Esophagus muscularis mucosa (tissue), 4 donors: ENCODE data around the gene CLDN6. TPM values are rescaled to one million over a fixed set of nuclear protein-coding genes. Genes with fewer than 3 reads are reported as not detected.

ENCODE experiments used
- DNase-seq: peaks from one replicate; pipeline ENCODE4 v3.0.0-alpha.2; 2017; ENCODE audit errors: extremely low spot score
- H3K27ac ChIP-seq, 4 donors: fragments of 200-600 bp; sonication (generic); replicated peaks in 1 of 4; 1 replicate in 3 of 4; 2 replicates in 1 of 4; pipeline ENCODE4 v1.5.1; 2016 to 2019; ENCODE audit warnings: mild to moderate bottlenecking in 1 of 4
- H3K27me3 ChIP-seq, 4 donors: fragments of 200-600 bp; sonication (generic); one replicate each; pipeline versions ENCODE4 v1.5.1 to v1.6.0; 2016 to 2019
- H3K36me3 ChIP-seq, 4 donors: fragments of 200-600 bp; sonication (generic); one replicate each; pipeline ENCODE4 v1.5.1; 2016 to 2019
- H3K4me1 ChIP-seq, 4 donors: fragments of 200-600 bp; sonication (generic); one replicate each; pipeline ENCODE4 v1.5.1; 2016 to 2019
- H3K4me3 ChIP-seq, 4 donors: fragments of 200-600 bp; sonication (generic); 1 replicate in 2 of 4; 2 replicates in 2 of 4; pipeline ENCODE4 v1.5.1; 2016 to 2019; ENCODE audit warnings: mild to moderate bottlenecking in 4 of 4, moderate library complexity in 1 of 4
- H3K9me3 ChIP-seq, 4 donors: fragments of 200-600 bp; sonication (generic); 1 replicate in 3 of 4; 2 replicates in 1 of 4; pipeline ENCODE4 v1.5.1; 2016 to 2019
- EP300 ChIP-seq: sonication (generic); formaldehyde crosslinking; IDR thresholded peaks from one replicate; pipeline ENCODE4 v1.6.1; 2017; ENCODE audit warnings: antibody characterized with exemption
- POLR2A ChIP-seq: fragments of 450-650 bp; IDR thresholded peaks from one replicate; pipeline ENCODE4 v1.6.1; 2017; ENCODE audit warnings: antibody characterized with exemption, moderate library complexity, mild to moderate bottlenecking, low read depth
- POLR2AphosphoS5 ChIP-seq, 2 donors: sonication (generic); formaldehyde crosslinking; IDR thresholded peaks; one replicate each; pipeline ENCODE4 v1.6.1; 2017; ENCODE audit warnings: antibody characterized with exemption in 2 of 2
- WGBS: methylation state at CpG from one replicate; pipeline ENCODE4 v1.1.5; 2018; 5-methylcytosine and 5-hydroxymethylcytosine counted together
- intact Hi-C: fragments of 100-400 bp; cut with DNase I; formaldehyde crosslinking; loops from one replicate; pipeline ENCODE4 v1.15.1; 2023
- total RNA-seq, 4 donors: library from RNA; depleted of rRNA; stranded (reverse); fragments of >200 nt; gene quantifications; one replicate each; pipeline versions ENCODE4 v1.1.0 to v1.2.1, GENCODE V29; 2016
- TF ChIP-seq, protein P1 (sequence below), 3 experiments: fragments of 200-600 bp in 2 of 3; fragments of 450-650 bp in 1 of 3; sonication (generic) in 2 of 3; IDR thresholded peaks; one replicate each; pipeline ENCODE4 v1.5.1; 2017 to 2019; ENCODE audit warnings: antibody characterized with exemption in 3 of 3, mild to moderate bottlenecking in 2 of 3, moderate library complexity in 1 of 3

CLDN6 gene
- total RNA-seq, 4 donors from 2014 or later = not detected

DNA sequence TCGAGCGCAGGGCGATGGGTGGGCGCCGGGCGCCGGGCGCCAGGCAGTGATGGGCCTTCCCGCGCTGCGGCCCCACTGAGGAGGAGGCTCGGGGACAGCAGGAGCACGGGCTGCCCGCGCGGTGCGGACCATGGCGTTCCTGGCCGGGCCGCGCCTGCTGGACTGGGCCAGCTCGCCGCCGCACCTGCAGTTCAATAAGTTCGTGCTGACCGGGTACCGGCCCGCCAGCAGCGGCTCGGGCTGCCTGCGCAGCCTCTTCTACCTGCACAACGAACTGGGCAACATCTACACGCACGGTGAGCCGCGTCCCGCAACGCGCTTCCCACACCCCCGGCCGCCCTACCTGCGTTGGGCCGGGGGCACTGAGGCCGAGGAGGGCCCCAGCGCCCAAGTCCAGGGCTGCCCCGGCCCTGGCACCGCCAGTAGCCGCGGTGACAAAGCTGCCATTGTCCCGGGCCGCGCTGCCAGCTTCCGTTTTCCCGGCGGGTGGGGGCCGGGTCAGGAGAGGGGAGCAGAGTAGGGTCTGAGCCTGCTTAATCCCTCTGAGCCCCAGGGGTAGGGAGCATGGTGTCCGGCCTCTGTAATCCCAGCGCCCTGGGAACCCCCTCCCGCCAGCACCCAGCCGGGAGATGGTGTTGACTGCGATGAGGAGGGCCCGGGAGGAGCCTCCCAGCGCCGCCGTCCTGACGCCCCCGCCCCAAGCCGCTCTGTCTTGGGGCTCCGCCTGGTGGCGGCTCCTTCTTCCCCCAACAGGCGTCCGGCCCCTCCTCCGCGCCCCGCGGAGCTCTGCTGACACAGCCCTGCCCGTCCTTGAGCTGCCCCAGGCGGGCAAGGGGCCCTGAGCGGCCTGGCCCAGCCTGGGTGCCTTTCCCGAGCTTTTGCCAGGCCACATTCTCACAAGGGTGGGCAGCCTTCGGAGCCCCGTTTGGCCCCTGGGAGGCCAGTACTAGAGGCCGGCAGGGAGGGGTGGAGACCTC, 48.1 kb downstream of the CLDN6 start:
- H3K27ac ChIP-seq = peak overlapping the region in 3 of 4 donors; percentile 38 to 69 (median 66)
- no peaks in the 10 kb centered on the region for H3K36me3 ChIP-seq
- no peak for DNase-seq
- intact Hi-C loops = no loop called here
- H3K4me3 ChIP-seq = peak overlapping the region; percentile 72 to 85 (median 78)
- TF ChIP-seq POLR2A = no peak
- TF ChIP-seq, protein P1, sequence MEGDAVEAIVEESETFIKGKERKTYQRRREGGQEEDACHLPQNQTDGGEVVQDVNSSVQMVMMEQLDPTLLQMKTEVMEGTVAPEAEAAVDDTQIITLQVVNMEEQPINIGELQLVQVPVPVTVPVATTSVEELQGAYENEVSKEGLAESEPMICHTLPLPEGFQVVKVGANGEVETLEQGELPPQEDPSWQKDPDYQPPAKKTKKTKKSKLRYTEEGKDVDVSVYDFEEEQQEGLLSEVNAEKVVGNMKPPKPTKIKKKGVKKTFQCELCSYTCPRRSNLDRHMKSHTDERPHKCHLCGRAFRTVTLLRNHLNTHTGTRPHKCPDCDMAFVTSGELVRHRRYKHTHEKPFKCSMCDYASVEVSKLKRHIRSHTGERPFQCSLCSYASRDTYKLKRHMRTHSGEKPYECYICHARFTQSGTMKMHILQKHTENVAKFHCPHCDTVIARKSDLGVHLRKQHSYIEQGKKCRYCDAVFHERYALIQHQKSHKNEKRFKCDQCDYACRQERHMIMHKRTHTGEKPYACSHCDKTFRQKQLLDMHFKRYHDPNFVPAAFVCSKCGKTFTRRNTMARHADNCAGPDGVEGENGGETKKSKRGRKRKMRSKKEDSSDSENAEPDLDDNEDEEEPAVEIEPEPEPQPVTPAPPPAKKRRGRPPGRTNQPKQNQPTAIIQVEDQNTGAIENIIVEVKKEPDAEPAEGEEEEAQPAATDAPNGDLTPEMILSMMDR (IDR thresholded peaks at IDR 0.05) = peak in 2 of 3 experiments; percentile 19 to 33
- under 1% methylated on average over 43 of the region's 83 CpGs for WGBS
- H3K9me3 ChIP-seq = no peaks in the 10 kb centered on the region
- H3K27me3 ChIP-seq = peaks cover 11 to 51% (median 35%) of the 10 kb centered on the region in 4 donors
- H3K4me1 ChIP-seq = peaks cover 34 to 54% (median 49%) of the 10 kb centered on the region in 4 donors

DNA sequence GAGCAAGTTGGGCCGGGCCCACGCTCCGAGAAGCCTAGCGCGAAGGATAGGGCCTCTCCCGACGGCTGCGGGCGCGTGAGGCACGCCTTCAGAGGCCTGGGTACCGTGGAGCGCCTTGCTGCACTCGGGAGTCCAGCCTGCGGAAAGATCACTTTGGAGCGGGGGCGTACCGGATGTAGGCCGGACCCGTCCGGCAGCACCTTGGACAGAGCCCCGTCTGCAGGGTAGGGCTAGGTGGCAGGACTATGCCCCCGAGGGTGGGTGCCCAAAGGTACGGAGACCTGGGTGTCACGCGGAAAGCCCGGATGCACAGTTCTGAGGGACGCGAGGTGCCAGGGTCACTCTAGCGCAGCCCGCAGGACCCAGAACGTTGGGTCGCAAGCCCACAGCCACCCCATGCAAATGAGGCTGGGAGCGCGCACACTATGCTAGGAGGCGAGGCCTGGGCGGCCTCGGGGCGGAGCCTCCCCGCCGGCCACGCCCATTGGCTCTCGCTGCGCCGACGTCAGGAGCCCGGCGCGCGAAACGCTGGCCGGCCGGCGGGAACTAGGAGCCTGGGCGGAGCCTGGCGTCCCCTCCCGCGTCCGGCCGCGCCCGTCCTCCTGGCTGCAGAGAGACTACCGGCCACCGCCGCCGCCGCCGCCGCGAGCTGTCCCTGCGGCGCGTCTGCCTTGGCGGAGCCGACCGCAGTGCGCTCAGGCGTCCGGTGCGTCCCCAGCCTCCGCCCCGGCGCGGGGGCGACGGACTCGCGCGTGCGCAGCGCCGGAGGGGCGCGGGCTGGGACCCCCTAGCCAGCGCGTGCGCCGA, 49.0 kb downstream of the CLDN6 start, which contains the start of gene PAQR4:
PAQR4 (plus strand) TSS at position 611 of the 807 bp plus-strand sequence. CDS start 327 bp downstream, outside the sequence.
- Histone ChIP-seq H3K36me3 (no peaks in the 10 kb centered on the region), H3K4me3 (peak within 1 kb of the TSS; percentile 72 to 85 (median 78)), H3K27ac (peak within 1 kb of the TSS in 3 of 4 donors; percentile 38 to 69 (median 66)), H3K27me3 (peaks cover 17 to 52% (median 43%) of the 10 kb centered on the region in 4 donors), H3K9me3 (no peaks in the 10 kb centered on the region), H3K4me1 (peaks cover 43 to 63% (median 58%) of the 10 kb centered on the region in 4 donors)
- WGBS = 1% methylated on average over 16 of the region's 98 CpGs
- peak in 1 of 2 donors; percentile 30 for TF ChIP-seq POLR2AphosphoS5 (IDR thresholded peaks at IDR 0.05)
- no peak for TF ChIP-seq POLR2A
- intact Hi-C loops = no loop called here
- DNase-seq = peak; percentile 94

DNA sequence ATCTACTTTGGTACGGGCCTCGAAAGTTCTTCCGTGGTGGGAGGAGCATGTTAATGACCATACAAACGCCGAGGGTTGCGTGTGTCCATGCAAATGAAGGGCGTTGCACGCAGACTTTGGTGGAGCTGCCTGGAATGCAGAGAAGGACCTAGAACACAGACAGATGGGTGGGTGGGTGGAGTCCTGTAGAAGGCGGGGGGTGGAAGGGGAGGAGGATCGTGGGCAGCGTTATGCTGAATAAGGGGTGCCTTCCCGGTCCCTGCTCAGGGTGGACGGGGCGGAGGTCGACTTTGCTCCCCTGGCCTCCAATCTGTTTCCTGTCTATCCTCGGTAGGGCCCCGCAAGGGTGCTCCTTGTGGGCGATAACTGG, 49.6 kb downstream of the CLDN6 start:
- no peak for TF ChIP-seq POLR2A
- TF ChIP-seq, protein P1 (IDR thresholded peaks at IDR 0.05) = no peak
- TF ChIP-seq POLR2AphosphoS5 (IDR thresholded peaks at IDR 0.05) = no peak
- no peak for TF ChIP-seq EP300
- Histone ChIP-seq H3K4me1 (peaks cover 49 to 69% (median 64%) of the 10 kb centered on the region in 4 donors), H3K4me3 (peak overlapping the region; percentile 72 to 85 (median 78)), H3K9me3 (no peaks in the 10 kb centered on the region), H3K27ac (no peak overlapping the region), H3K36me3 (no peaks in the 10 kb centered on the region), H3K27me3 (peaks cover 20 to 55% (median 49%) of the 10 kb centered on the region in 4 donors)
- WGBS = 37% methylated on average over 17 of the region's 18 CpGs
- intact Hi-C loops = no loop called here
- no peak for DNase-seq

DNA sequence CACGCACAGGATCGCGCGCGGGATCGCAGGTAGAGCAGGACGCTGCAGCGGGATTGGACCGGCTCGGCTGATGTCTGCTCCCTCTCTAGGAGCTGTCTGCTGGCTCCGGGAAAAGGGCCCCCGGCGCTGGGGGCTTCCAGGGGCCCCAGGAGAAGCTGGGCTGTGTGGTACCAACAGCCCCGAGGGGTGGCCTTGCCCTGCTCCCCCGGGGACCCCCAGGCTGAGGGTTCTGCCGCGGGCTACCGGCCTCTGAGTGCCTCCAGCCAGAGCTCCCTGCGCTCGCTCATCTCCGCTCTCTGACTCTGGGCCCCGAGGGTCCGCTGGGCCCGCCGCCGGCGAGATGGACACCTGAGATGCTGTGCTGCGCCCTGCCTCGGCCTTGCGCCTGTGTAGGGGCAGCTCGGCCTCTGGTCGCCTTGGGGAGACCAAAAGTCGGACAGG, 50.2 kb downstream of the CLDN6 start:
- no peaks in the 10 kb centered on the region for H3K36me3 ChIP-seq
- TF ChIP-seq, protein P1 (IDR thresholded peaks at IDR 0.05) = no peak
- TF ChIP-seq POLR2AphosphoS5 (IDR thresholded peaks at IDR 0.05) (no peak), POLR2A (no peak), EP300 (no peak)
- DNase-seq = no peak
- intact Hi-C loops = no loop called here
- 58% methylated on average over 8 of the region's 33 CpGs for WGBS
- peaks cover 24 to 62% (median 55%) of the 10 kb centered on the region in 4 donors for H3K27me3 ChIP-seq
- no peak overlapping the region for H3K27ac ChIP-seq
- H3K4me3 ChIP-seq = no peak overlapping the region
- no peaks in the 10 kb centered on the region for H3K9me3 ChIP-seq
- peaks cover 55 to 75% (median 70%) of the 10 kb centered on the region in 4 donors for H3K4me1 ChIP-seq
